CD14-positive monocyte (primary cell): ENCODE measurements around the gene UBA1. TPM values are rescaled to one million over a fixed set of nuclear protein-coding genes. Genes with fewer than 3 reads are reported as not detected.
A peak's percentile ranks its signal among the peaks of the same experiment; 100 is the strongest.

Experiments used
- DNase-seq, 3 donors: peaks; one replicate each; pipeline ENCODE4 v3.0.0-alpha.2; 2011 to 2022
- H2AFZ ChIP-seq: 2 replicates; pipeline ENCODE4 v1.6.0; 2012; ENCODE audit warnings: mild to moderate bottlenecking, low read depth, low read length, inconsistent platforms; ENCODE audit not compliant: insufficient read depth, poor library complexity, severe bottlenecking
- H3K27ac ChIP-seq, 2 donors: 1 replicate in 1 of 2; 2 replicates in 1 of 2; pipeline ENCODE4 v1.5.1; 2012 to 2013; ENCODE audit warnings: low read length in 2 of 2, control low read depth in 1 of 2, inconsistent platforms in 1 of 2, low read depth in 1 of 2, mild to moderate bottlenecking in 1 of 2
- H3K27me3 ChIP-seq, 2 donors: one replicate each; pipeline versions ENCODE4 v1.6.0 to v1.6.1; 2011 to 2013; ENCODE audit warnings: low read length in 2 of 2; ENCODE audit not compliant: control insufficient read depth in 2 of 2, insufficient read depth in 2 of 2
- H3K36me3 ChIP-seq, 2 donors: replicated peaks in 1 of 2; 1 replicate in 1 of 2; 2 replicates in 1 of 2; pipeline versions ENCODE4 v1.5.1 to v1.6.1; 2012 to 2013; ENCODE audit warnings: low read length in 2 of 2, control low read depth in 1 of 2, inconsistent platforms in 1 of 2, mild to moderate bottlenecking in 1 of 2; ENCODE audit not compliant: insufficient read depth in 2 of 2, control insufficient read depth in 1 of 2
- H3K4me1 ChIP-seq, 2 donors: 1 replicate in 1 of 2; 2 replicates in 1 of 2; pipeline versions ENCODE4 v1.5.1 to v1.6.1; 2012 to 2013; ENCODE audit warnings: low read length in 2 of 2, control low read depth in 1 of 2, inconsistent platforms in 1 of 2, mild to moderate bottlenecking in 1 of 2, moderate library complexity in 1 of 2; ENCODE audit not compliant: insufficient read depth in 2 of 2, control insufficient read depth in 1 of 2
- H3K4me2 ChIP-seq: replicated peaks from 2 replicates; pipeline ENCODE3; 2012; ENCODE audit warnings: low read length, moderate library complexity, mild to moderate bottlenecking; ENCODE audit not compliant: poor library complexity, severe bottlenecking; ENCODE audit errors: extremely low read depth
- H3K4me3 ChIP-seq, 3 experiments: fragments of 200-600 bp in 1 of 3; sonication (generic) in 1 of 3; replicated peaks in 1 of 3; 1 replicate in 2 of 3; 2 replicates in 1 of 3; pipeline ENCODE4 v1.5.1; 2011 to 2013; ENCODE audit warnings: low read length in 3 of 3, mild to moderate bottlenecking in 3 of 3, control low read depth in 2 of 3, low read depth in 2 of 3, inconsistent platforms in 1 of 3, moderate library complexity in 1 of 3
- H3K79me2 ChIP-seq: 2 replicates; pipeline ENCODE4 v1.6.0; 2012; ENCODE audit warnings: mild to moderate bottlenecking, control low read depth, inconsistent platforms, low read length, moderate library complexity; ENCODE audit not compliant: insufficient read depth
- H3K9ac ChIP-seq: 2 replicates; pipeline ENCODE4 v1.6.0; 2017; ENCODE audit warnings: low read length, mild to moderate bottlenecking; ENCODE audit not compliant: insufficient read depth, poor library complexity, severe bottlenecking
- H3K9me3 ChIP-seq, 2 donors: replicated peaks in 1 of 2; 1 replicate in 1 of 2; 2 replicates in 1 of 2; pipeline versions ENCODE4 v1.5.1 to v1.6.1; 2012 to 2013; ENCODE audit warnings: low read length in 2 of 2, control low read depth in 1 of 2; ENCODE audit not compliant: control insufficient read depth in 1 of 2, insufficient read depth in 1 of 2
- H4K20me1 ChIP-seq: 2 replicates; pipeline ENCODE4 v1.6.0; 2012; ENCODE audit warnings: mild to moderate bottlenecking, low read length, control low read depth, moderate library complexity; ENCODE audit not compliant: insufficient read depth
- H3K27ac Mint-ChIP-seq, 7 donors: one replicate each; pipeline ENCODE4 v1.8.0; 2020; ENCODE audit warnings: mild to moderate bottlenecking in 7 of 7, mixed read lengths in 7 of 7, moderate library complexity in 6 of 7, inconsistent platforms in 2 of 7
- H3K27me3 Mint-ChIP-seq, 3 donors: one replicate each; pipeline ENCODE4 v1.8.0; 2021 to 2022; ENCODE audit warnings: low read depth in 3 of 3, mild to moderate bottlenecking in 3 of 3, mixed read lengths in 3 of 3, moderate library complexity in 3 of 3, inconsistent platforms in 1 of 3
- H3K36me3 Mint-ChIP-seq, 2 donors: one replicate each; pipeline ENCODE4 v1.8.0; 2020; ENCODE audit warnings: mixed read lengths in 2 of 2, inconsistent platforms in 1 of 2, mild to moderate bottlenecking in 1 of 2
- H3K4me1 Mint-ChIP-seq: one replicate; pipeline ENCODE4 v1.8.0; 2020; ENCODE audit warnings: mild to moderate bottlenecking, mixed read lengths
- H3K4me3 Mint-ChIP-seq, 2 donors: one replicate each; pipeline ENCODE4 v1.8.0; 2020; ENCODE audit warnings: mild to moderate bottlenecking in 2 of 2, mixed read lengths in 2 of 2, moderate library complexity in 1 of 2
- H3K9me3 Mint-ChIP-seq, 7 donors: one replicate each; pipeline ENCODE4 v1.8.0; 2020 to 2022; ENCODE audit warnings: mixed read lengths in 7 of 7, mild to moderate bottlenecking in 6 of 7, moderate library complexity in 6 of 7, inconsistent platforms in 2 of 7
- whole genome bisulfite sequencing: methylation state at CpG from one replicate; pipeline ENCODE4 v1.1.5; 2013; ENCODE audit warnings: missing lambda C conversion rate; ENCODE audit not compliant: insufficient coverage; 5-methylcytosine and 5-hydroxymethylcytosine counted together
- intact Hi-C, 2 donors: fragments of 100-400 bp; cut with micrococcal nuclease; formaldehyde crosslinking; loops; one replicate each; pipeline versions ENCODE4 v1.15.0 to v1.15.1; 2023
- polyA plus RNA-seq, 3 donors: library from polyadenylated mRNA; depleted of rRNA in 1 of 3; unstranded in 2 of 3; stranded (reverse) in 1 of 3; fragments of 300-500 nt in 2 of 3; fragments of >200 nt in 1 of 3; fragmentation: Illumina TruSeq in 2 of 3; gene quantifications; 1 replicate in 2 of 3; 2 replicates in 1 of 3; pipeline ENCODE4 v1.2.3, GENCODE V29; 2012 to 2021
- TF ChIP-seq, protein P1 (sequence below): fragments of 200-600 bp; IDR thresholded peaks from one replicate; pipeline ENCODE4 v1.8.0; 2022; ENCODE audit warnings: antibody characterized with exemption, mild to moderate bottlenecking

Gene UBA1
- polyA plus RNA-seq, 3 donors, result 125 to 157 (median 150) TPM

DNA sequence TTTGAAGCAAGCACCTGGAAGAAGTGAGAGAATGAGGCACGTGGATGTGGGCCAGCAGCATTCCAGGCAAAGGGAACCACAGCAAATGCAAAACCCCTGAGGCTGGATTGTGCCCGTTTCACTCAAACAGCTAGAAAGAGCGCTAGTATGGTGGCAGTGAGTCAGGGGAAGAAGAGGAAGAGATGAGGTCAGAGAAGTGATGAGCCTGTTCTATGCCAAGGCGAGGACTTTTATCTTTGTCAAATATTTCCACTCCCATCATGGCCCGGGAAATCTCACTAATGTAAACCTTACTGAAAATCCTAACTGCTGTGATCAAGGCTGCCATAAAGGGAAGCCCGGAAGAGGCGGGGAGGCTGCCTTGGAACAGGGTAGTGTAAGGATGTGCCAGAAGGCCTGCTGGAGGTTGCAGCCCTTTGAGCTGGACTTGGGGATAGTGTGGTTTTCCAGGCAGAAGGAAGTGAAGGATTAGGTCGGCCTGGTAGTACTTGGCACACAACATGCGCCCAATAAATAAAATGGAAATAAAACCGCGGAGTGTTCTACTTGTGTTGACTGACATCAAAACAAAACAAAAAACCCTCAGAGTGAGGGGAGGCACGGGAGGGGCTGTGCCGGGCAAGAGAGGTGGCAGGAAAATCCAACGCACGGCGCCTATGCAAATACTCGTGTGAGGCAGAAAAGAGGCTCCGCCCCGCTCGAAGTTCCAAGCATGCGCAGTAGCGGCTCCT lies 23.7 kb downstream of the UBA1 start:
- Mint-ChIP-seq H3K4me3 (peak overlapping the region; percentile 80 to 91), H3K27ac (peak overlapping the region; percentile 95 to 99 (median 98)), H3K36me3 (peaks cover 45 to 53% of the 10 kb centered on the region in 2 donors), H3K27me3 (peaks cover 0 to 16% (median 0%) of the 10 kb centered on the region in 3 donors), H3K4me1 (peaks cover 45% of the 10 kb centered on the region), H3K9me3 (peaks cover 0 to 16% (median 0%) of the 10 kb centered on the region in 7 donors)
- peak overlapping the region; percentile 87 to 95 for H3K27ac ChIP-seq
- H4K20me1 ChIP-seq, result peaks cover 62% of the 10 kb centered on the region
- intact Hi-C loops, result no loop called here
- peak overlapping the region; percentile 88 for H3K4me2 ChIP-seq
- H3K79me2 ChIP-seq, result peaks cover 37% of the 10 kb centered on the region
- H3K27me3 ChIP-seq, result no peaks in the 10 kb centered on the region
- H3K4me1 ChIP-seq, result peaks cover 28 to 39% of the 10 kb centered on the region in 2 donors
- peak; percentile 44 to 69 (median 57) for DNase-seq
- no peaks in the 10 kb centered on the region for H3K9me3 ChIP-seq
- peak overlapping the region; percentile 27 to 88 (median 34) for H3K4me3 ChIP-seq
- WGBS, result 35% methylated on average over 2 of the region's 22 CpGs
- peak overlapping the region; percentile 69 for H3K9ac ChIP-seq
- peaks cover 33 to 50% of the 10 kb centered on the region in 2 donors for H3K36me3 ChIP-seq
- TF ChIP-seq, protein P1, sequence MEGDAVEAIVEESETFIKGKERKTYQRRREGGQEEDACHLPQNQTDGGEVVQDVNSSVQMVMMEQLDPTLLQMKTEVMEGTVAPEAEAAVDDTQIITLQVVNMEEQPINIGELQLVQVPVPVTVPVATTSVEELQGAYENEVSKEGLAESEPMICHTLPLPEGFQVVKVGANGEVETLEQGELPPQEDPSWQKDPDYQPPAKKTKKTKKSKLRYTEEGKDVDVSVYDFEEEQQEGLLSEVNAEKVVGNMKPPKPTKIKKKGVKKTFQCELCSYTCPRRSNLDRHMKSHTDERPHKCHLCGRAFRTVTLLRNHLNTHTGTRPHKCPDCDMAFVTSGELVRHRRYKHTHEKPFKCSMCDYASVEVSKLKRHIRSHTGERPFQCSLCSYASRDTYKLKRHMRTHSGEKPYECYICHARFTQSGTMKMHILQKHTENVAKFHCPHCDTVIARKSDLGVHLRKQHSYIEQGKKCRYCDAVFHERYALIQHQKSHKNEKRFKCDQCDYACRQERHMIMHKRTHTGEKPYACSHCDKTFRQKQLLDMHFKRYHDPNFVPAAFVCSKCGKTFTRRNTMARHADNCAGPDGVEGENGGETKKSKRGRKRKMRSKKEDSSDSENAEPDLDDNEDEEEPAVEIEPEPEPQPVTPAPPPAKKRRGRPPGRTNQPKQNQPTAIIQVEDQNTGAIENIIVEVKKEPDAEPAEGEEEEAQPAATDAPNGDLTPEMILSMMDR, result no peak
- H2AFZ ChIP-seq, result peak overlapping the region; percentile 18

DNA sequence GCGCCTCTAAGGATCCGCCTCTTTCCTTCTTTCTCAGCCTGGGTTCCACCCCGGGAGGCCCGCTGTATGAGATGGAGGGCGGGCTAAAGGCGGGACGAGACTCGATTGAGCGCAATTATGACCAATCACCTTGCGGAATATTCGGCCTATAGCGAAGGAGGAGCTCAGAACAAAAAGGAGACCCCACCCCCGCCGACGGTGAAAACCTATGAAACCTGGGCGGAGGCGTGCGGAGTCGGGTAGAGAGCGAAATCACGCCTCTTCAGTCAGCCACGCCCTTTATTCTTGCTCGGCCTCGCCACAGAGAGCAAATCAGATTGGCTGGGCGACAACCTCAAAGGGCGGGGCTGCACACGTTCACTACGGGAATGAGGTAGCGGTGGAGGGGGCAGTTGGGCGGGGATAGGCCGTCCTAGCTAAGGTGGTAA lies 24.2 kb downstream of the UBA1 start:
- peaks cover 27 to 47% of the 10 kb centered on the region in 2 donors for H3K36me3 ChIP-seq
- H3K79me2 ChIP-seq, result peaks cover 37% of the 10 kb centered on the region
- H3K4me1 Mint-ChIP-seq, result peaks cover 45% of the 10 kb centered on the region
- H3K27ac Mint-ChIP-seq, result peak overlapping the region; percentile 95 to 99 (median 98)
- H3K4me3 Mint-ChIP-seq, result peak overlapping the region; percentile 80 to 93
- peaks cover 0 to 16% (median 0%) of the 10 kb centered on the region in 3 donors for H3K27me3 Mint-ChIP-seq
- TF ChIP-seq, protein P1, result no peak
- H3K4me2 ChIP-seq, result peak overlapping the region; percentile 88
- peak overlapping the region; percentile 71 to 88 (median 79) for H3K4me3 ChIP-seq
- intact Hi-C loops, result loop anchor here in 1 of 2 donors (2.0 kb wide), 1 partner anchor 15 kb away; the partner anchor contains the start of gene USP11
- peak; percentile 95 to 100 (median 97) for DNase-seq
- peak overlapping the region; percentile 79 for H2AFZ ChIP-seq
- H4K20me1 ChIP-seq, result peaks cover 61% of the 10 kb centered on the region
- peak overlapping the region; percentile 92 for H3K9ac ChIP-seq
- H3K36me3 Mint-ChIP-seq, result peaks cover 39 to 52% of the 10 kb centered on the region in 2 donors
- H3K9me3 ChIP-seq, result no peaks in the 10 kb centered on the region
- peak overlapping the region; percentile 95 to 98 for H3K27ac ChIP-seq
- no peaks in the 10 kb centered on the region for H3K27me3 ChIP-seq
- WGBS, result 0% methylated on average over 9 of the region's 31 CpGs
- H3K4me1 ChIP-seq, result peaks cover 28 to 39% of the 10 kb centered on the region in 2 donors
- H3K9me3 Mint-ChIP-seq, result peaks cover 0 to 14% (median 0%) of the 10 kb centered on the region in 7 donors
